Vagina (tissue), 2 donors: ENCODE measurements around the gene ATP8B3.

Source experiments
- CTCF ChIP-seq, 3 experiments: fragments of 450-650 bp in 2 of 3; fragments of 200-600 bp in 1 of 3; sonication (generic) in 1 of 3; IDR thresholded peaks; one replicate each; pipeline ENCODE4 v1.5.1; 2017 to 2019; ENCODE audit warnings: antibody characterized with exemption in 3 of 3, mild to moderate bottlenecking in 2 of 3, moderate library complexity in 2 of 3
- POLR2A ChIP-seq, 2 donors: fragments of 450-650 bp; IDR thresholded peaks; one replicate each; pipeline ENCODE4 v1.6.1; 2017; ENCODE audit warnings: antibody characterized with exemption in 2 of 2, mild to moderate bottlenecking in 2 of 2, moderate library complexity in 2 of 2

DNA sequence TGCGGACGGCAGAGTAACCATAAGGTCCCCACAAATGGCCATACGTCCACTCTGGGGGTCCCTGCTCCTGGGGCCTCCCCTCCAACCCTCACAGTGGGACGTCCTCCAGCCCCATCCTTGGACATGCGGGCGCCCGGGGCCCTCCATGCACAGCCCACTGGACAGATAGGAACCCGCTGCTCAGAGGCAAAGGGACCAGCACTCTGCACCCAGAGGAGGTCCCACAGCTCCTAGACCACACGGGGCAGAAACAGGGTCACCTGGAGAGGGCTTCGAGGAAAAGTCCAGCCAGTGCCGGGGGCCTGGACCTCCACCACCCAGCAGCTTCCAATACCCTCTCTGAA, 25.1 kb upstream of the ATP8B3 start:
- no peak for TF ChIP-seq CTCF (IDR thresholded peaks at IDR 0.05)
- TF ChIP-seq POLR2A (IDR thresholded peaks at IDR 0.05) = no peak
